K562 (cell line): Measurements from ENCODE around the gene ARL6IP4. TPM values are rescaled to one million over a fixed set of nuclear protein-coding genes. Genes with fewer than 3 reads are reported as not detected.

Experiments
- ATAC-seq: fragments of 200-7000 bp; cut with Tn5 transposase; 3 replicates; pipeline ENCODE4 v1.9.1; 2020; ENCODE audit warnings: moderate library complexity
- BruUV-seq: library from RNA; stranded (reverse); fragments of 400-500 nt; replicated peaks from 2 replicates; lab custom pipeline; 2021; lab: Mats Ljungman, UMichigan
- CTCF ChIA-PET: fragments of 300-600 bp; formaldehyde crosslinking; extraction: SDS; loops from one replicate; lab custom pipeline; 2021; ENCODE audit warnings: low intra/inter-chr PET ratio; lab: Yijun Ruan, JAX
- POLR2A ChIA-PET: fragments of 300-600, 350-650 bp; sonication (Branson Sonifier 250); formaldehyde crosslinking; extraction: SDS; loops from one replicate; lab custom pipeline; 2021; ENCODE audit warnings: antibody characterized with exemption, inconsistent platforms; lab: Yijun Ruan, JAX
- DNase-seq, 4 experiments: peaks; one replicate each; pipeline versions ENCODE4 v3.0.0 to v3.0.0-alpha.2; 2011 to 2018; ENCODE audit warnings: low spot score in 3 of 4, mixed read lengths in 3 of 4; ENCODE audit errors: extremely low read depth in 1 of 4
- FAIRE-seq: peaks from 2 replicates; lab custom pipeline; 2011; peaks lifted over from hg19 to GRCh38; lab: Jason Lieb, UNC
- H2AFZ ChIP-seq: 2 replicates; pipeline ENCODE4 v1.6.0; 2011; ENCODE audit warnings: low read depth, low read length, control low read depth, inconsistent platforms
- H3K27ac ChIP-seq: fragments of 200-600 bp; 3 replicates; pipeline ENCODE4 v1.8.0; 2011; ENCODE audit warnings: low read depth, mild to moderate bottlenecking, control low read depth, inconsistent platforms, low read length, moderate library complexity, mixed read lengths; ENCODE audit errors: extremely low read depth
- H3K27me3 ChIP-seq, 2 experiments: fragments of 300-600 bp in 1 of 2; 2 replicates in 1 of 2; 3 replicates in 1 of 2; pipeline versions ENCODE4 v1.6.0 to v1.8.0; 2011; ENCODE audit warnings: inconsistent platforms in 2 of 2, low read length in 2 of 2, mild to moderate bottlenecking in 1 of 2, mixed read lengths in 1 of 2, moderate library complexity in 1 of 2; ENCODE audit not compliant: control insufficient read depth in 2 of 2, insufficient read depth in 2 of 2
- H3K36me3 ChIP-seq: fragments of 300-600 bp; 3 replicates; pipeline ENCODE4 v1.8.0; 2011; ENCODE audit warnings: mild to moderate bottlenecking, low read length, inconsistent platforms; ENCODE audit not compliant: control insufficient read depth, insufficient read depth
- H3K4me1 ChIP-seq, 2 experiments: fragments of 200-600 bp in 1 of 2; replicated peaks in 1 of 2; 2 replicates in 1 of 2; 3 replicates in 1 of 2; pipeline versions ENCODE4 v1.5.1 to v1.8.0; 2011; ENCODE audit warnings: inconsistent platforms in 2 of 2, low read length in 2 of 2, mild to moderate bottlenecking in 1 of 2, mixed read lengths in 1 of 2, moderate library complexity in 1 of 2; ENCODE audit not compliant: control insufficient read depth in 2 of 2, insufficient read depth in 2 of 2
- H3K4me2 ChIP-seq: 2 replicates; pipeline ENCODE4 v1.6.1; 2011; ENCODE audit warnings: low read length, control low read depth, inconsistent platforms, mixed read lengths; ENCODE audit not compliant: insufficient read depth
- H3K4me3 ChIP-seq: fragments of 200-600 bp; sonication (generic), shearing (Covaris generic); 2 replicates; pipeline ENCODE4 v1.5.1; 2016; ENCODE audit warnings: control low read depth, inconsistent platforms
- H3K79me2 ChIP-seq: fragments of 200-600 bp; 3 replicates; pipeline ENCODE4 v1.8.0; 2011; ENCODE audit warnings: low read length, inconsistent platforms; ENCODE audit not compliant: control insufficient read depth, insufficient read depth
- H3K9ac ChIP-seq, 2 experiments: 2 replicates each; pipeline versions ENCODE4 v1.6.0 to v1.6.1; 2011; ENCODE audit warnings: low read depth in 2 of 2, low read length in 2 of 2, control low read depth in 1 of 2, inconsistent platforms in 1 of 2, mild to moderate bottlenecking in 1 of 2, mixed read lengths in 1 of 2; ENCODE audit not compliant: insufficient read depth in 1 of 2
- H3K9me1 ChIP-seq: one replicate; pipeline ENCODE4 v1.6.0; 2011; ENCODE audit warnings: inconsistent platforms, mild to moderate bottlenecking, low read length, moderate library complexity; ENCODE audit not compliant: control insufficient read depth, insufficient read depth
- H3K9me3 ChIP-seq: replicated peaks from 2 replicates; pipeline ENCODE4 v1.5.1; 2011; ENCODE audit warnings: low read depth, low read length, inconsistent platforms; ENCODE audit not compliant: control insufficient read depth, insufficient read depth
- H4K20me1 ChIP-seq: replicated peaks from 2 replicates; pipeline ENCODE4 v1.6.1; 2011; ENCODE audit warnings: low read length, inconsistent platforms, mixed read lengths; ENCODE audit not compliant: control insufficient read depth, insufficient read depth
- CBFA2T3 ChIP-seq: fragments of 450-650 bp; IDR thresholded peaks from 2 replicates; pipeline ENCODE4 v1.6.1; 2017
- EGR1 ChIP-seq: fragments of 450-650 bp; conservative IDR thresholded peaks from 2 replicates; pipeline ENCODE4 v1.6.1; 2017; ENCODE audit warnings: mild to moderate bottlenecking
- KDM4B ChIP-seq, 2 experiments: fragments of 450-650 bp in 1 of 2; sonication (generic) in 1 of 2; IDR thresholded peaks; 2 replicates each; pipeline ENCODE4 v1.6.1; 2016 to 2017; ENCODE audit warnings: borderline replicate concordance in 2 of 2, antibody characterized with exemption in 1 of 2, low read depth in 1 of 2, mild to moderate bottlenecking in 1 of 2
- RCOR1 ChIP-seq, 2 experiments: IDR thresholded peaks; 2 replicates each; pipeline ENCODE4 v1.6.1; 2012; ENCODE audit warnings: low read depth in 2 of 2, low read length in 2 of 2, borderline replicate concordance in 1 of 2, improper control_type of control experiment in 1 of 2
- SMARCE1 ChIP-seq: fragments of 450-650 bp; IDR thresholded peaks from 2 replicates; pipeline ENCODE4 v1.7.1; 2016; ENCODE audit warnings: mild to moderate bottlenecking
- TAF7 ChIP-seq: fragments of 450-650 bp; IDR thresholded peaks from 2 replicates; pipeline ENCODE4 v1.6.1; 2016; ENCODE audit warnings: missing genetic modification characterization, missing compliant biosample characterization
- TEAD4 ChIP-seq, 2 experiments: sonication (generic) in 1 of 2; formaldehyde crosslinking in 1 of 2; IDR thresholded peaks; 2 replicates each; pipeline versions ENCODE4 v1.6.1 to v1.8.0; 2012 to 2022; ENCODE audit warnings: borderline replicate concordance in 1 of 2, inconsistent platforms in 1 of 2, low read length in 1 of 2, mild to moderate bottlenecking in 1 of 2, missing genetic modification reagents in 1 of 2
- YBX1 ChIP-seq: fragments of 450-650 bp; IDR thresholded peaks from 2 replicates; pipeline ENCODE4 v1.7.1; 2016; ENCODE audit warnings: mild to moderate bottlenecking
- ZFP36 ChIP-seq: fragments of 150-350 bp; IDR thresholded peaks from 2 replicates; pipeline ENCODE4 v1.6.1; 2018; ENCODE audit warnings: low read length, low read depth; ENCODE audit not compliant: partially characterized antibody
- ZFX ChIP-seq: sonication (generic); formaldehyde crosslinking; IDR thresholded peaks from 2 replicates; pipeline ENCODE4 v1.8.0; 2022; ENCODE audit warnings: mild to moderate bottlenecking, missing genetic modification reagents, moderate library complexity
- ZKSCAN8 ChIP-seq: fragments of 200-800 bp; sonication (Bioruptor generic); IDR thresholded peaks from 2 replicates; pipeline ENCODE4 v1.6.1; 2016; ENCODE audit warnings: missing genetic modification characterization, missing compliant biosample characterization
- WGBS: fragments of 100-300 bp; shearing (Covaris generic); methylation state at CpG from one replicate; pipeline ENCODE4 v1.1.6; 2016; ENCODE audit warnings: low coverage, mixed read lengths; ENCODE audit not compliant: insufficient coverage; ENCODE audit errors: missing lambda C conversion rate; 5-methylcytosine and 5-hydroxymethylcytosine counted together
- in situ Hi-C: fragments of 300-500 bp; cut with MboI; formaldehyde crosslinking; loops from 4 replicates; pipeline ENCODE4 v1.15.0; 2018; ENCODE audit warnings: inconsistent platforms, mixed read lengths
- intact Hi-C: fragments of 100-400 bp; cut with micrococcal nuclease; formaldehyde crosslinking; loops from 2 replicates; pipeline ENCODE4 v1.14.2; 2022
- polyA plus RNA-seq, 8 experiments: library from polyadenylated mRNA; depleted of rRNA in 4 of 8; stranded (reverse) in 5 of 8; unstranded in 3 of 8; fragments of >200 nt; fragmentation: Nextera tagmentation in 2 of 8; fragmentation: Illumina TruSeq in 1 of 8; extraction: Ambion mirVana in 2 of 8; extraction: Trizol in 1 of 8; gene quantifications; 2 replicates each; pipeline versions ENCODE4 v1.2.1 to v1.2.3, GENCODE V29; 2011 to 2014; ENCODE audit warnings: inconsistent platforms in 1 of 8, missing spikeins in 1 of 8
- total RNA-seq, 7 experiments: library from RNA; depleted of rRNA in 6 of 7; stranded (reverse); fragments of >200 nt in 6 of 7; fragmentation: Illumina TruSeq in 2 of 7; extraction: Trizol in 2 of 7; gene quantifications; 2 replicates each; pipeline versions ENCODE4 v1.2.1 to v1.2.3, GENCODE V29; 2011 to 2021; ENCODE audit warnings: low replicate concordance in 1 of 7
- TF ChIP-seq, protein P1 (sequence below): sonication (generic); formaldehyde crosslinking; IDR thresholded peaks from 2 replicates; pipeline ENCODE4 v1.8.1; 2023; ENCODE audit warnings: mild to moderate bottlenecking, missing genetic modification reagents
- TF ChIP-seq, protein P2 (sequence below): sonication (generic); formaldehyde crosslinking; IDR thresholded peaks from 2 replicates; pipeline ENCODE4 v1.8.1; 2023; ENCODE audit warnings: mild to moderate bottlenecking, missing genetic modification reagents
- TF ChIP-seq, protein P3 (sequence below): fragments of 250-450 bp; sonication (Bioruptor Pico); IDR thresholded peaks from 2 replicates; pipeline ENCODE4 v1.4.0; 2020; ENCODE audit warnings: mild to moderate bottlenecking, moderate library complexity, borderline replicate concordance

Gene ARL6IP4
- total and polyA plus RNA-seq, 9 of the 15 experiments (the other 6 are each of a cell fraction or from before 2014, with no cell fraction given), result 2.4 to 255 (median 151) TPM

DNA sequence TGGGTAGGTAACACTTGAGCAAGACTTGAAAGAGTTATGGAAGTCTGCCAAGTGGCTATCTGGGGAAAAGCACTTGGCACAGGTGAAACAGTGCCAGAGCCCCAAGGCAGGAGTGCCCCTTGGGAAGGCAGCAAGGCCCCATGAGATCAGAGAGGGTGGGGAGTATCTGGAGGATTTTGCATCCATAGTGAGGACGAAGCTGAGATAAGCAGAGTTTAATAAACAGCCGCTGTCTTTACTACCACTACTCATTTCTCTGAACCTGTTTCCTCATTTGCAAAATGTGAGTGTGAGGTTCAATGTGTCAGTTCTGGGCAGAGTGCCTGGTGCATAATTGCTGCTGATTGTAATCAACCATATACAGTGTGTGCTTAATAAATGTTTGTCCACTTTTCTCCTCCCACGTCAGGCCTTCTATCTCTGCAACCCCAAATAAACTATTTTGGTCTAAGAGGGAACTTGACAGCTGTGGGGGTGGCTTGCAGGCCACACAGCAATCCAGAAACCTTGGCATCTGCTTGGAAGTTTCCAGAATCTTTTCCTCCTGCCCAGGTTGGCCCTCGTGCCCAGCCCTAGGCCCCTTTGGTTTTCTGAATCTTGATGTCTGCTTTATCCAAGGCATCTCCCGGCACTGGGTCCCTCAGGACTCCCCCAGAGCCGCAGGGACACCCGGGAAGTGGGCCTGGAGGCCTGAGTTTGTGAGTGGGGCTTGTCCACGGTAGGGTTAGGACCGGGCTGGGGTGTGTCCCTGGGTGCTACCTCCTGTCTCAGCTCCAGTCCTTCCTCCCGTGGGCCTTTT is 18.8 kb upstream of the ARL6IP4 start:
- ChIA-PET POLR2A (interaction anchor here (0.5 to 0.8 kb wide), 3 partner anchors 14 to 1862 kb away, joined by 3 to 5 read pairs (median 5); partner anchors contain the start of gene OGFOD2), CTCF (interaction anchor here (1.2 kb wide), 1 partner anchor 10 kb away, joined by 4 read pairs; no protein-coding TSS in a partner anchor)
- H3K27me3 ChIP-seq, result no peaks in the 10 kb centered on the region
- H3K79me2 ChIP-seq, result peaks cover 11% of the 10 kb centered on the region
- peak overlapping the region; percentile 35; the same call in 1 of the 3 replicates for H3K27ac ChIP-seq
- H3K36me3 ChIP-seq, result peaks cover 16% of the 10 kb centered on the region; the same call in 2 of the 3 replicates
- WGBS, result 43% methylated on average over 8 of the region's 10 CpGs
- H3K4me3 ChIP-seq, result no peak overlapping the region
- intact Hi-C loops (loop anchor here (5.0 kb wide), 1 partner anchor 271 kb away; the partner anchor contains the start of genes MPHOSPH9 and MTRFR), in situ Hi-C loops (no loop called here)
- peaks cover 10% of the 10 kb centered on the region for H3K9me1 ChIP-seq
- TF ChIP-seq YBX1 (no peak), CBFA2T3 (0 out of 2 replicates have a peak, but pooled peaks have one; percentile 19), TAF7 (tag) (no peak), ZFX (peak; percentile 33; the same call in 1 of the 2 replicates), KDM4B (IDR thresholded peaks at IDR 0.05; ENCODE audit: borderline replicate concordance in 2 of 2, low read depth in 1 of 2) (no peak), EGR1 (peak; percentile 63), ZKSCAN8 (CRISPR knock-in tag) (peak; percentile 100), RCOR1 (IDR thresholded peaks at IDR 0.05; ENCODE audit: borderline replicate concordance in 1 of 2, low read depth in 2 of 2, low read length in 2 of 2) (peak in 1 of 2 experiments; percentile 30; a peak in 1 of 4 replicates), SMARCE1 (no peak), ZFP36 (peak; percentile 67), TEAD4 (IDR thresholded peaks at IDR 0.05; ENCODE audit: low read length) (peak; percentile 15; the same call in 1 of the 2 replicates), TEAD4 (CRISPR knock-in tag; IDR thresholded peaks at IDR 0.05; ENCODE audit: borderline replicate concordance) (no peak)
- TF ChIP-seq, protein P1, sequence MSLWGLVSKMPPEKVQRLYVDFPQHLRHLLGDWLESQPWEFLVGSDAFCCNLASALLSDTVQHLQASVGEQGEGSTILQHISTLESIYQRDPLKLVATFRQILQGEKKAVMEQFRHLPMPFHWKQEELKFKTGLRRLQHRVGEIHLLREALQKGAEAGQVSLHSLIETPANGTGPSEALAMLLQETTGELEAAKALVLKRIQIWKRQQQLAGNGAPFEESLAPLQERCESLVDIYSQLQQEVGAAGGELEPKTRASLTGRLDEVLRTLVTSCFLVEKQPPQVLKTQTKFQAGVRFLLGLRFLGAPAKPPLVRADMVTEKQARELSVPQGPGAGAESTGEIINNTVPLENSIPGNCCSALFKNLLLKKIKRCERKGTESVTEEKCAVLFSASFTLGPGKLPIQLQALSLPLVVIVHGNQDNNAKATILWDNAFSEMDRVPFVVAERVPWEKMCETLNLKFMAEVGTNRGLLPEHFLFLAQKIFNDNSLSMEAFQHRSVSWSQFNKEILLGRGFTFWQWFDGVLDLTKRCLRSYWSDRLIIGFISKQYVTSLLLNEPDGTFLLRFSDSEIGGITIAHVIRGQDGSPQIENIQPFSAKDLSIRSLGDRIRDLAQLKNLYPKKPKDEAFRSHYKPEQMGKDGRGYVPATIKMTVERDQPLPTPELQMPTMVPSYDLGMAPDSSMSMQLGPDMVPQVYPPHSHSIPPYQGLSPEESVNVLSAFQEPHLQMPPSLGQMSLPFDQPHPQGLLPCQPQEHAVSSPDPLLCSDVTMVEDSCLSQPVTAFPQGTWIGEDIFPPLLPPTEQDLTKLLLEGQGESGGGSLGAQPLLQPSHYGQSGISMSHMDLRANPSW (CRISPR knock-in tag), result no peak
- TF ChIP-seq, protein P2, sequence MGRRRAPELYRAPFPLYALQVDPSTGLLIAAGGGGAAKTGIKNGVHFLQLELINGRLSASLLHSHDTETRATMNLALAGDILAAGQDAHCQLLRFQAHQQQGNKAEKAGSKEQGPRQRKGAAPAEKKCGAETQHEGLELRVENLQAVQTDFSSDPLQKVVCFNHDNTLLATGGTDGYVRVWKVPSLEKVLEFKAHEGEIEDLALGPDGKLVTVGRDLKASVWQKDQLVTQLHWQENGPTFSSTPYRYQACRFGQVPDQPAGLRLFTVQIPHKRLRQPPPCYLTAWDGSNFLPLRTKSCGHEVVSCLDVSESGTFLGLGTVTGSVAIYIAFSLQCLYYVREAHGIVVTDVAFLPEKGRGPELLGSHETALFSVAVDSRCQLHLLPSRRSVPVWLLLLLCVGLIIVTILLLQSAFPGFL, result no peak
- TF ChIP-seq, protein P3, sequence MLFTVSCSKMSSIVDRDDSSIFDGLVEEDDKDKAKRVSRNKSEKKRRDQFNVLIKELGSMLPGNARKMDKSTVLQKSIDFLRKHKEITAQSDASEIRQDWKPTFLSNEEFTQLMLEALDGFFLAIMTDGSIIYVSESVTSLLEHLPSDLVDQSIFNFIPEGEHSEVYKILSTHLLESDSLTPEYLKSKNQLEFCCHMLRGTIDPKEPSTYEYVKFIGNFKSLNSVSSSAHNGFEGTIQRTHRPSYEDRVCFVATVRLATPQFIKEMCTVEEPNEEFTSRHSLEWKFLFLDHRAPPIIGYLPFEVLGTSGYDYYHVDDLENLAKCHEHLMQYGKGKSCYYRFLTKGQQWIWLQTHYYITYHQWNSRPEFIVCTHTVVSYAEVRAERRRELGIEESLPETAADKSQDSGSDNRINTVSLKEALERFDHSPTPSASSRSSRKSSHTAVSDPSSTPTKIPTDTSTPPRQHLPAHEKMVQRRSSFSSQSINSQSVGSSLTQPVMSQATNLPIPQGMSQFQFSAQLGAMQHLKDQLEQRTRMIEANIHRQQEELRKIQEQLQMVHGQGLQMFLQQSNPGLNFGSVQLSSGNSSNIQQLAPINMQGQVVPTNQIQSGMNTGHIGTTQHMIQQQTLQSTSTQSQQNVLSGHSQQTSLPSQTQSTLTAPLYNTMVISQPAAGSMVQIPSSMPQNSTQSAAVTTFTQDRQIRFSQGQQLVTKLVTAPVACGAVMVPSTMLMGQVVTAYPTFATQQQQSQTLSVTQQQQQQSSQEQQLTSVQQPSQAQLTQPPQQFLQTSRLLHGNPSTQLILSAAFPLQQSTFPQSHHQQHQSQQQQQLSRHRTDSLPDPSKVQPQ (CRISPR knock-in tag), result no peak
- FAIRE-seq (peak; percentile 6), ATAC-seq (no peak), DNase-seq (peak in 1 of 4 experiments; percentile 32)
- peaks cover 3% of the 10 kb centered on the region; the same call in 1 of the 2 replicates for H4K20me1 ChIP-seq
- H3K9ac ChIP-seq, result peak overlapping the region in 1 of 2 experiments; percentile 81; a peak in 3 of 4 replicates
- H3K9me3 ChIP-seq, result no peaks in the 10 kb centered on the region
- BruUV-seq, result no TSS peak
- H2AFZ ChIP-seq, result no peak overlapping the region
- H3K4me2 ChIP-seq, result no peak overlapping the region
- peaks cover 33 to 56% of the 10 kb centered on the region in 2 experiments for H3K4me1 ChIP-seq
